GM21528 (cell line): ENCODE data around the gene TLE7.

ENCODE experiments used
- ATAC-seq: cut with Tn5 transposase; IDR thresholded peaks from one replicate; pipeline ENCODE4 v1.9.1; 2021; ENCODE audit warnings: mild to moderate bottlenecking, moderate library complexity; ENCODE audit not compliant: unreplicated experiment, low FRiP score

The TLE7 gene

DNA sequence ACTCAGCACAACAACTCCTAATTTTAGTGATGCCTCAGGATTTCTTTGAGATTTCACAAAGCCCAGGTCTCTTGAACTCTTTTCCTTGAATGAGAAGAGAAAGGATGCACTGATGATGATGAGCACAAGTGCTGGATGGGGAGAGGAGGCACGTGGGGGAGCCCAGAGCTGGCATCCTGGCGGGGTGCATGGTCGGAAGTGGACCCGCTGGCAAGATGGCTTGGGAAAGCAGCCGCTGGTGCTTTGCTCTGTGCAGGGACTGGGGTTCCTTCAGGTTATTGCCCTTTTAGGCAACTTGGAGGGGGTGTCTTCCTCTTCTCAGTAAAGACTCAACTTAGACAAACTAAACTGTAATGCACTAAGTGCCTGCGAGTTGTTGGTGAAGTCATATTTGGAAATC, 61.0 kb downstream of the TLE7 start:
- ATAC-seq = no peak
